Loucy (cell line): ENCODE results near the gene SUPT7L.

ENCODE experiments used
- EZH2phosphoT487 ChIP-seq: fragments of 200-600 bp; IDR thresholded peaks from 2 replicates; pipeline ENCODE4 v1.6.1; 2018; ENCODE audit warnings: antibody characterized with exemption, mild to moderate bottlenecking, moderate library complexity, borderline replicate concordance
- TF ChIP-seq, protein P1 (sequence below): fragments of 200-600 bp; sonication (generic); conservative IDR thresholded peaks from 2 replicates; pipeline ENCODE4 v1.5.1; 2014; ENCODE audit warnings: mild to moderate bottlenecking, antibody characterized with exemption, low read length

DNA sequence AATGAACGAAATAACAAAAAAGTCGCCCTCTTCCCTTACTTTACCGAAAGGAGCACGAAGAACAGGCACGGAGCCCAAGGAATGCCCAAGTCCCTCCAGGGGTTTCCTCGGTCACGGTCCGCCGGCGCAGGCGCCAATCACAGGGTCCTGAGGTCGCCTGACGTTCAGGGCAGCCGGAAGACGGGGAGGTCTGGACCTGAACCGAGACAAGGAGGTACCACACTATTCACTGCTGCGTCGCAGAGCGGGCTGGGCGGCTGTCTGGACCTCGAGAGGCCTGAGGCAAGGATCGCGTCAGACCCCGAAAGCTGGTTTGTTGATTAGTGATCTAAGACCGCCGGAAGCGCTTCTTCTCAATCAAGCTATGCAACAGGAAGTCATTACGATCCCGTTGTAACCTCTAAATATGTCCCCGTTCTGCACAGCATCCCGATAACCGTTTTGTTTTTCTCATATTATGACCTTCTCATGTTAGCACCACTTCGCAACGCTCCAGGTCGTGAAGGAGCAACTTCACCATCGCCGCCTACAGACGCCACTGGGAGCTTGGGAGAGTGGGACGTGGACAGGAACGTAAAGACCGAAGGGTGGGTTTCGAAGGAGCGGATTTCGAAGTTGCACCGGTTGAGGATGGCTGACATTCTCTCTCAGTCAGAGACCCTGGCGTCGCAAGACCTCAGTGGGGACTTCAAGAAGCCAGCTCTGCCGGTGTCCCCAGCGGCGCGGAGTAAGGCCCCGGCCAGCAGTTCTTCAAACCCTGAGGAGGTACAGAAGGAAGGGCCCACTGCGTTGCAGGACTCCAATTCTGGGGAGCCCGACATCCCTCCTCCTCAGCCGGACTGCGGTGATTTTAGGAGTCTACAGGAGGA, at the start of gene SUPT7L, which contains the start of gene SLC4A1AP:
- TF ChIP-seq, protein P1, sequence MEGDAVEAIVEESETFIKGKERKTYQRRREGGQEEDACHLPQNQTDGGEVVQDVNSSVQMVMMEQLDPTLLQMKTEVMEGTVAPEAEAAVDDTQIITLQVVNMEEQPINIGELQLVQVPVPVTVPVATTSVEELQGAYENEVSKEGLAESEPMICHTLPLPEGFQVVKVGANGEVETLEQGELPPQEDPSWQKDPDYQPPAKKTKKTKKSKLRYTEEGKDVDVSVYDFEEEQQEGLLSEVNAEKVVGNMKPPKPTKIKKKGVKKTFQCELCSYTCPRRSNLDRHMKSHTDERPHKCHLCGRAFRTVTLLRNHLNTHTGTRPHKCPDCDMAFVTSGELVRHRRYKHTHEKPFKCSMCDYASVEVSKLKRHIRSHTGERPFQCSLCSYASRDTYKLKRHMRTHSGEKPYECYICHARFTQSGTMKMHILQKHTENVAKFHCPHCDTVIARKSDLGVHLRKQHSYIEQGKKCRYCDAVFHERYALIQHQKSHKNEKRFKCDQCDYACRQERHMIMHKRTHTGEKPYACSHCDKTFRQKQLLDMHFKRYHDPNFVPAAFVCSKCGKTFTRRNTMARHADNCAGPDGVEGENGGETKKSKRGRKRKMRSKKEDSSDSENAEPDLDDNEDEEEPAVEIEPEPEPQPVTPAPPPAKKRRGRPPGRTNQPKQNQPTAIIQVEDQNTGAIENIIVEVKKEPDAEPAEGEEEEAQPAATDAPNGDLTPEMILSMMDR, result no peak
- no peak for TF ChIP-seq EZH2phosphoT487
